ENCODE data around the gene BTBD8. TPM values are rescaled to one million over a fixed set of nuclear protein-coding genes. Genes with fewer than 3 reads are reported as not detected.
A peak's percentile ranks its signal among the peaks of the same experiment; 100 is the strongest.

BTBD8 gene
- total and polyA plus RNA-seq, 9 of the 15 experiments (the other 6 are each of a cell fraction or from before 2014, with no cell fraction given): 0.46 to 2.3 (median 1.2) TPM

GRCh38 chr1:92075311-92075710 lies 4.8 kb upstream of the BTBD8 start, which contains the start of gene SETSIP:
SETSIP (minus strand) TSS chr1:92075411; CDS start chr1:92075411, 0 bp downstream.
- H4K20me1 ChIP-seq (replicated peaks; ENCODE audit: control insufficient read depth, insufficient read depth, low read length): no peaks in the 10 kb centered on the region
- 0% methylated on average over 3 of the region's 3 CpGs for WGBS (ENCODE audit: insufficient coverage, low coverage, missing lambda C conversion rate)
- TF ChIP-seq POU5F1 (IDR thresholded peaks at IDR 0.05; ENCODE audit: borderline replicate concordance, low read depth, low read length, partially characterized antibody) (no peak), TSC22D4 (tag; IDR thresholded peaks at IDR 0.05) (no peak), POLR2AphosphoS5 (IDR thresholded peaks at IDR 0.05; ENCODE audit: control insufficient read depth, insufficient read depth, low read depth, low read length) (no peak), BRD4 (IDR thresholded peaks at IDR 0.05) (no peak), TAF7 (tag; IDR thresholded peaks at IDR 0.05) (no peak), OTX1 (CRISPR knock-in tag; IDR thresholded peaks at IDR 0.05) (no peak), ZNF586 (CRISPR knock-in tag; conservative IDR thresholded peaks at IDR 0.05) (no peak), CHD4 (IDR thresholded peaks at IDR 0.05; ENCODE audit: insufficient read depth, insufficient replicate concordance, low read depth, low read length, poor library complexity, severe bottlenecking) (no peak), ZNF274 (IDR thresholded peaks at IDR 0.05; ENCODE audit: borderline replicate concordance, low read depth, low read length) (no peak), ZC3H11A (IDR thresholded peaks at IDR 0.05; ENCODE audit: low read depth, low read length) (no peak), XRCC4 (IDR thresholded peaks at IDR 0.05; ENCODE audit: extremely low read depth, insufficient read depth, insufficient read length) (no peak), EWSR1 (IDR thresholded peaks at IDR 0.05; ENCODE audit: borderline replicate concordance, low read depth, partially characterized antibody) (no peak)
- DNase-seq (ENCODE audit: extremely low read depth in 1 of 4, low spot score in 3 of 4) (no peak), ATAC-seq (no peak), FAIRE-seq (no peak)
- no peak within 1 kb of the TSS for H3K4me3 ChIP-seq
- no peak within 1 kb of the TSS for H3K4me2 ChIP-seq (ENCODE audit: insufficient read depth, low read length)
- H3K79me2 ChIP-seq (ENCODE audit: control insufficient read depth, insufficient read depth, low read length): no peaks in the 10 kb centered on the region
- no peak within 1 kb of the TSS for H3K9ac ChIP-seq (ENCODE audit: insufficient read depth in 1 of 2, low read depth in 2 of 2, low read length in 2 of 2)
- ChIA-PET CTCF (ENCODE audit: low intra/inter-chr PET ratio) (no interaction called here), POLR2A (interaction anchor here (0.8 kb wide), 1 partner anchor 327 kb away, joined by 3 read pairs; no protein-coding TSS in a partner anchor)
- BruUV-seq (replicated peaks): no TSS peak
- H3K27ac ChIP-seq (ENCODE audit: extremely low read depth, low read depth, low read length): no peak within 1 kb of the TSS
- H3K9me3 ChIP-seq (replicated peaks; ENCODE audit: control insufficient read depth, insufficient read depth, low read depth, low read length): no peaks in the 10 kb centered on the region
- H3K9me1 ChIP-seq (ENCODE audit: control insufficient read depth, insufficient read depth, low read length): no peaks in the 10 kb centered on the region
- in situ Hi-C loops (cut with MboI) (no loop called here), intact Hi-C loops (cut with micrococcal nuclease) (no loop called here)
- H2AFZ ChIP-seq (ENCODE audit: low read depth, low read length): 0 out of 2 replicates have a peak within 1 kb of the TSS, but pooled peaks have one; percentile 38
- peaks cover 0 to under 1% of the 10 kb centered on the region in 2 experiments; a peak in 2 of 5 replicates for H3K4me1 ChIP-seq (replicated peaks in 1 of 2; ENCODE audit: control insufficient read depth in 2 of 2, insufficient read depth in 2 of 2, low read length in 2 of 2)
- H3K36me3 ChIP-seq (ENCODE audit: control insufficient read depth, insufficient read depth, low read length): no peaks in the 10 kb centered on the region
- H3K27me3 ChIP-seq (ENCODE audit: control insufficient read depth in 2 of 2, insufficient read depth in 2 of 2, low read length in 2 of 2): no peaks in the 10 kb centered on the region; a peak in 1 of 5 replicates

Data from K562 (cell line).